Choroid plexus epithelial cell (primary cell): ENCODE measurements around the gene ZG16.

Source experiments
- DNase-seq: peaks from one replicate; pipeline ENCODE4 v3.0.0-alpha.2; 2010; ENCODE audit warnings: low read depth
- H3K4me3 ChIP-seq: 2 replicates; pipeline ENCODE4 v1.5.1; 2011; ENCODE audit warnings: low read depth, mild to moderate bottlenecking, control low read depth, low read length, moderate library complexity
- CTCF ChIP-seq: conservative IDR thresholded peaks from 2 replicates; pipeline ENCODE4 v1.5.1; 2011; ENCODE audit warnings: low read depth, mild to moderate bottlenecking, control low read depth, inconsistent platforms, low read length, moderate library complexity

The ZG16 gene

DNA sequence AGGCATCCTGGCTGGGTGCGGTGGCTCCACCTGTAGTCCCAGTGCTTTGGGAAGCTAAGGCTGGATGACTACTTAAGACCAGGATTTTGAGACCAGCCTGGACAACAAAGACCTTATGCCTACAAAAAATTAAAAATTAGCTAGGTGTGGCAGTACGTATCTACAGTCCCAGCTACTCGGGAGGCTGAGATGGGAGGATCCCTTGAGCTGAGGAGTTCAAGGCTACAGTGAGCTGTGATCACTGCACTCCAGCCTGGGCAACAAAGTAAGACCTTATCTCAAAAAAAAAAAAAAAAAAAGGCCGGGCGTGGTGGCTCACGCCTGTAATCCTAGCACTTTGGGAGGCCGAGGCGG lies 48.3 kb downstream of the ZG16 start:
- no peak for DNase-seq
- no peak overlapping the region for H3K4me3 ChIP-seq
- TF ChIP-seq CTCF, result no peak

GRCh38 chr16:29830774-29831173 lies 52.7 kb downstream of the ZG16 start:
- no peak overlapping the region for H3K4me3 ChIP-seq
- DNase-seq, result no peak
- TF ChIP-seq CTCF, result no peak

DNA sequence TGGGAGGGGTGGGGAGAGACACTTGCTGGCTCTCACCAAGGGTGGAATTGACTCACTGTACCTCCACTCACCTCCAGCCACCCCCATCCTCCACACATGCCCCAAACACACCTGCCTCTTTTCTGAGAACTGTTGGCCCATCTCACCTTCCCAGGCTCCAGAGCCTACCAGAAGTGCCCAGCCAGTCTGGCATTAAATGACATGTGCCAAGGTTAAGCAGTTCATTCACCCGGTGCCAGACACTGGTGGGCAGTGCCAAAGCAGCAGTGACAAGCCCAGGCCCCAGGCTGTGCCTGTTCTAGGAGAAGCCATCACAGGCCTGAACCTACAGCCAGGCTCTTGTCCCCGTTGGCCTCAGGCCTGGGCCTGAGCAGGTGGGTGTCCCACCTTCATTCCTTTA lies 53.4 kb downstream of the ZG16 start:
- no peak overlapping the region for H3K4me3 ChIP-seq
- no peak for TF ChIP-seq CTCF
- DNase-seq, result no peak
